ENCODE data around the gene MTMR3.

MTMR3 gene

GRCh38 chr22:29870574-29870973 is 12.4 kb upstream of the MTMR3 start:
- no peak for DNase-seq (ENCODE audit: low spot score)

GRCh38 chr22:29871684-29872083 is 11.3 kb upstream of the MTMR3 start:
- no peak for DNase-seq (ENCODE audit: low spot score)

- DNase-seq (ENCODE audit: low spot score), result no peak
Observed at GRCh38 chr22:29872144-29872893, 10.7 kb upstream of the MTMR3 start.

- no peak for DNase-seq (ENCODE audit: low spot score)
Observed at GRCh38 chr22:29872989-29873388, 10.0 kb upstream of the MTMR3 start.

- DNase-seq (ENCODE audit: low spot score), result no peak
Observed at GRCh38 chr22:29873943-29874342, 9.0 kb upstream of the MTMR3 start.

GRCh38 chr22:29877620-29878019 is 5.4 kb upstream of the MTMR3 start:
- DNase-seq (ENCODE audit: low spot score), result no peak

- peak; percentile 19 for DNase-seq (ENCODE audit: low spot score)
Observed at GRCh38 chr22:29879753-29880152, 3.2 kb upstream of the MTMR3 start.

- DNase-seq (ENCODE audit: low spot score), result no peak
Observed at GRCh38 chr22:29882716-29883044, 294 bp upstream of the MTMR3 start.

- no peak for DNase-seq (ENCODE audit: low spot score)
Observed at GRCh38 chr22:29883775-29884097, 762 bp downstream of the MTMR3 start.

GRCh38 chr22:29885610-29886009 is 2.6 kb downstream of the MTMR3 start:
- DNase-seq (ENCODE audit: low spot score), result no peak

GRCh38 chr22:29886596-29886995 is 3.6 kb downstream of the MTMR3 start:
- no peak for DNase-seq (ENCODE audit: low spot score)

- no peak for DNase-seq (ENCODE audit: low spot score)
Observed at GRCh38 chr22:29887358-29887757, 4.4 kb downstream of the MTMR3 start.

- DNase-seq (ENCODE audit: low spot score), result no peak
Observed at GRCh38 chr22:29890760-29891159, 7.8 kb downstream of the MTMR3 start.

GRCh38 chr22:29892315-29893156 is 9.6 kb downstream of the MTMR3 start:
- no peak for DNase-seq (ENCODE audit: low spot score)

GRCh38 chr22:29901354-29901753 is 18.4 kb downstream of the MTMR3 start:
- no peak for DNase-seq (ENCODE audit: low spot score)

GRCh38 chr22:29903371-29903770 is 20.4 kb downstream of the MTMR3 start:
- no peak for DNase-seq (ENCODE audit: low spot score)

GRCh38 chr22:29904020-29904419 is 21.0 kb downstream of the MTMR3 start:
- no peak for DNase-seq (ENCODE audit: low spot score)

GRCh38 chr22:29907753-29908515 is 25.0 kb downstream of the MTMR3 start:
- DNase-seq (ENCODE audit: low spot score), result peak; percentile 83

GRCh38 chr22:29912141-29912540 is 29.2 kb downstream of the MTMR3 start:
- DNase-seq (ENCODE audit: low spot score), result no peak

- no peak for DNase-seq (ENCODE audit: low spot score)
Observed at GRCh38 chr22:29912605-29913398, 29.8 kb downstream of the MTMR3 start.

- DNase-seq (ENCODE audit: low spot score), result no peak
Observed at GRCh38 chr22:29914165-29914564, 31.2 kb downstream of the MTMR3 start.

- no peak for DNase-seq (ENCODE audit: low spot score)
Observed at GRCh38 chr22:29914991-29915533, 32.1 kb downstream of the MTMR3 start.

Measured in SW480 (cell line).